ENCODE data around the gene PIPOX.

The PIPOX gene

DNA sequence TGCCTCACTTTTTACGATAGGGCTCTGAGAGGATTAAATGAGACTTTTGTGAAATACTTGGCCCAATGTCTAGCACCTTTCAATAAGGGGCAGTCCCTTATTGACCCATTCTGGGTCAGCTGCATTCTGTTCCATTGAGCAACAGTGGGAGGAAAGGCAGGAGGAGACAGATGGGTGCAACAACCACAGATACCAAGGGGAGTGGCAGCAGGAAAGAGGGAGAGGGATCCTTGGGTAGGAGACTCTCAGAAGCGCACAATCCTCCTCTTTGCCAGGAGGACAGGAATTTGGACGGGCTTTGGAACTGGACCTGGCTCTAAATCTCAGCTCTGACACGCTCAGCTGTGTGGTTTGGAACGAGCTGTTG lies 3.5 kb downstream of the PIPOX start:
- H3K4me3 ChIP-seq: no peak overlapping the region
- H3K36me3 ChIP-seq (ENCODE audit: insufficient read depth, low read length): no peaks in the 10 kb centered on the region
- TF ChIP-seq POLR2AphosphoS5 (IDR thresholded peaks at IDR 0.05; ENCODE audit: borderline replicate concordance, low read depth, low read length) (no peak), EZH2 (IDR thresholded peaks at IDR 0.05) (no peak), FOXP2 (optimal IDR thresholded peaks at IDR 0.05; ENCODE audit: control extremely low read depth, extremely low read length, insufficient read depth) (no peak)
- H3K9ac ChIP-seq (ENCODE audit: insufficient read length): no peak overlapping the region
- H3K27ac ChIP-seq: no peak overlapping the region
- H3K9me3 ChIP-seq (ENCODE audit: low read depth, low read length): no peaks in the 10 kb centered on the region
- no peak for DNase-seq (ENCODE audit: low read depth, low spot score)

GRCh38 chr17:29048440-29049368 lies 5.8 kb downstream of the PIPOX start:
- Histone ChIP-seq H3K9me3 (ENCODE audit: low read depth, low read length) (no peaks in the 10 kb centered on the region), H3K27ac (no peak overlapping the region), H3K9ac (ENCODE audit: insufficient read length) (no peak overlapping the region), H3K4me3 (no peak overlapping the region), H3K36me3 (ENCODE audit: insufficient read depth, low read length) (no peaks in the 10 kb centered on the region)
- no peak for DNase-seq (ENCODE audit: low read depth, low spot score)
- TF ChIP-seq POLR2AphosphoS5 (IDR thresholded peaks at IDR 0.05; ENCODE audit: borderline replicate concordance, low read depth, low read length): no peak
- TF ChIP-seq EZH2 (IDR thresholded peaks at IDR 0.05): no peak
- TF ChIP-seq FOXP2 (optimal IDR thresholded peaks at IDR 0.05; ENCODE audit: control extremely low read depth, extremely low read length, insufficient read depth): no peak

GRCh38 chr17:29049541-29050145 lies 6.7 kb downstream of the PIPOX start:
- TF ChIP-seq FOXP2 (optimal IDR thresholded peaks at IDR 0.05; ENCODE audit: control extremely low read depth, extremely low read length, insufficient read depth): no peak
- TF ChIP-seq EZH2 (IDR thresholded peaks at IDR 0.05): no peak
- TF ChIP-seq POLR2AphosphoS5 (IDR thresholded peaks at IDR 0.05; ENCODE audit: borderline replicate concordance, low read depth, low read length): no peak
- H3K4me3 ChIP-seq: no peak overlapping the region
- no peaks in the 10 kb centered on the region for H3K36me3 ChIP-seq (ENCODE audit: insufficient read depth, low read length)
- no peak for DNase-seq (ENCODE audit: low read depth, low spot score)
- no peak overlapping the region for H3K9ac ChIP-seq (ENCODE audit: insufficient read length)
- no peak overlapping the region for H3K27ac ChIP-seq
- no peaks in the 10 kb centered on the region for H3K9me3 ChIP-seq (ENCODE audit: low read depth, low read length)

- Histone ChIP-seq H3K36me3 (ENCODE audit: insufficient read depth, low read length) (no peaks in the 10 kb centered on the region), H3K9ac (ENCODE audit: insufficient read length) (no peak overlapping the region), H3K4me3 (no peak overlapping the region), H3K27ac (no peak overlapping the region), H3K9me3 (ENCODE audit: low read depth, low read length) (no peaks in the 10 kb centered on the region)
- TF ChIP-seq EZH2 (IDR thresholded peaks at IDR 0.05): no peak
- TF ChIP-seq FOXP2 (optimal IDR thresholded peaks at IDR 0.05; ENCODE audit: control extremely low read depth, extremely low read length, insufficient read depth): no peak
- no peak for TF ChIP-seq POLR2AphosphoS5 (IDR thresholded peaks at IDR 0.05; ENCODE audit: borderline replicate concordance, low read depth, low read length)
- DNase-seq (ENCODE audit: low read depth, low spot score): no peak
Observed at GRCh38 chr17:29050176-29050575, 7.2 kb downstream of the PIPOX start.

GRCh38 chr17:29051194-29051593 lies 8.3 kb downstream of the PIPOX start:
- Histone ChIP-seq H3K36me3 (ENCODE audit: insufficient read depth, low read length) (no peaks in the 10 kb centered on the region), H3K9me3 (ENCODE audit: low read depth, low read length) (no peaks in the 10 kb centered on the region), H3K9ac (ENCODE audit: insufficient read length) (no peak overlapping the region), H3K4me3 (no peak overlapping the region), H3K27ac (no peak overlapping the region)
- TF ChIP-seq POLR2AphosphoS5 (IDR thresholded peaks at IDR 0.05; ENCODE audit: borderline replicate concordance, low read depth, low read length) (no peak), EZH2 (IDR thresholded peaks at IDR 0.05) (no peak), FOXP2 (optimal IDR thresholded peaks at IDR 0.05; ENCODE audit: control extremely low read depth, extremely low read length, insufficient read depth) (no peak)
- no peak for DNase-seq (ENCODE audit: low read depth, low spot score)

DNA sequence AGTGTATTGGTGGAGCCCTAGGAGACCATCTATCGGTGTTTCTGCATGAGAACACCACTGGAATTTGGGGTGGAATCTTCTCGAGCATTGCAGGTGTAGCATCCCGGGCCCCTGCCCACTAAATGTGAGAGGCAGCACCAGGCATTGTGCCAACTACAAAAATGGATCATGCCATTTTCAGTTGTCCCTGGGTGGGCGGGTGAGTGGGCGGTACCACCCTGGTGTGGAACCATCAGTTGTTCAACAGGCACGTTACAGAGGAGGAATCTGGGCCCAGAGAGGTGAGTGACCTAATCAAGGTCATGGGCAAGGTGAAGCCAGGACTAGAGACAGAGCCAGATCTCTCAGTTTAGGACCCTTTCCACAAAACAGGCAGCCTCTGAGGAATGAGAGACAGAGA lies 8.8 kb downstream of the PIPOX start:
- no peak overlapping the region for H3K4me3 ChIP-seq
- H3K9ac ChIP-seq (ENCODE audit: insufficient read length): no peak overlapping the region
- no peak overlapping the region for H3K27ac ChIP-seq
- DNase-seq (ENCODE audit: low read depth, low spot score): no peak
- H3K36me3 ChIP-seq (ENCODE audit: insufficient read depth, low read length): no peaks in the 10 kb centered on the region
- TF ChIP-seq POLR2AphosphoS5 (IDR thresholded peaks at IDR 0.05; ENCODE audit: borderline replicate concordance, low read depth, low read length): no peak
- TF ChIP-seq EZH2 (IDR thresholded peaks at IDR 0.05): no peak
- no peak for TF ChIP-seq FOXP2 (optimal IDR thresholded peaks at IDR 0.05; ENCODE audit: control extremely low read depth, extremely low read length, insufficient read depth)
- H3K9me3 ChIP-seq (ENCODE audit: low read depth, low read length): no peaks in the 10 kb centered on the region

DNA sequence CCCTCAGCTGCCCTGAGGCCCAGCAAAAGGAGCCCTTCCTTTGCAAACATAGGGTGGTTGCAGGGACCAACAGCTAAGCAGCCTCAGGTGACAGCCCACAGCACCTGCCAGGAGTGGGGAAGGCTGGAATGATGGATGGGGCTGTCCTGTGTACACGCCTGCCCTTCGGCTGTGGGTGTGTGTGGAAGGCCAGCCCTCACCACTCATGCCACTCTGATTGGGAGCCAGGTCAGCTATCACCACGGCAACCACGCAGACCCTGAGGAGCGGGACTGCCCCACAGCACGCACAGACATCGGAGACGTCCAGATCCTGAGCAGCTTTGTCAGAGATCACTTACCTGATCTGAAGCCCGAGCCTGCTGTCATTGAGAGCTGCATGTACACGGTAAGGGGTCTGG lies 11.9 kb downstream of the PIPOX start:
- DNase-seq (ENCODE audit: low read depth, low spot score): no peak
- no peak overlapping the region for H3K9ac ChIP-seq (ENCODE audit: insufficient read length)
- TF ChIP-seq EZH2 (IDR thresholded peaks at IDR 0.05): no peak
- TF ChIP-seq FOXP2 (optimal IDR thresholded peaks at IDR 0.05; ENCODE audit: control extremely low read depth, extremely low read length, insufficient read depth): no peak
- no peak for TF ChIP-seq POLR2AphosphoS5 (IDR thresholded peaks at IDR 0.05; ENCODE audit: borderline replicate concordance, low read depth, low read length)
- H3K36me3 ChIP-seq (ENCODE audit: insufficient read depth, low read length): no peaks in the 10 kb centered on the region
- H3K27ac ChIP-seq: no peak overlapping the region
- H3K9me3 ChIP-seq (ENCODE audit: low read depth, low read length): no peaks in the 10 kb centered on the region
- no peak overlapping the region for H3K4me3 ChIP-seq

GRCh38 chr17:29057361-29057760 lies 14.4 kb downstream of the PIPOX start:
- no peak for TF ChIP-seq POLR2AphosphoS5 (IDR thresholded peaks at IDR 0.05; ENCODE audit: borderline replicate concordance, low read depth, low read length)
- no peak for TF ChIP-seq FOXP2 (optimal IDR thresholded peaks at IDR 0.05; ENCODE audit: control extremely low read depth, extremely low read length, insufficient read depth)
- TF ChIP-seq EZH2 (IDR thresholded peaks at IDR 0.05): no peak
- no peaks in the 10 kb centered on the region for H3K9me3 ChIP-seq (ENCODE audit: low read depth, low read length)

More at GRCh38 chr17:29057361-29057760, 14.4 kb downstream of the PIPOX start:
- no peak for DNase-seq (ENCODE audit: low read depth, low spot score)
- Histone ChIP-seq H3K4me3 (no peak overlapping the region), H3K36me3 (ENCODE audit: insufficient read depth, low read length) (no peaks in the 10 kb centered on the region), H3K27ac (no peak overlapping the region), H3K9ac (ENCODE audit: insufficient read length) (no peak overlapping the region)

Data from SK-N-MC (cell line).